HG03039 (cell line): ENCODE data around the gene DPF3.

Experiments
- ATAC-seq: cut with Tn5 transposase; IDR thresholded peaks from one replicate; pipeline ENCODE4 v1.9.1; 2021; ENCODE audit warnings: mild to moderate bottlenecking, moderate library complexity; ENCODE audit not compliant: unreplicated experiment

Gene DPF3

GRCh38 chr14:72845196-72845595 lies 48.7 kb downstream of the DPF3 start:
- no peak for ATAC-seq

GRCh38 chr14:72844524-72844923 lies 49.4 kb downstream of the DPF3 start:
- ATAC-seq, result no peak

- ATAC-seq, result no peak
Observed at GRCh38 chr14:72839753-72840607, 53.9 kb downstream of the DPF3 start.

GRCh38 chr14:72839351-72839750 lies 54.5 kb downstream of the DPF3 start:
- ATAC-seq, result no peak

- no peak for ATAC-seq
Observed at GRCh38 chr14:72836085-72836484, 57.8 kb downstream of the DPF3 start.

GRCh38 chr14:72833174-72833573 lies 60.7 kb downstream of the DPF3 start:
- ATAC-seq, result no peak

GRCh38 chr14:72830786-72831594 lies 62.9 kb downstream of the DPF3 start:
- no peak for ATAC-seq

GRCh38 chr14:72830356-72830755 lies 63.5 kb downstream of the DPF3 start:
- ATAC-seq, result no peak

- no peak for ATAC-seq
Observed at GRCh38 chr14:72828604-72829003, 65.3 kb downstream of the DPF3 start.

GRCh38 chr14:72826039-72826438 lies 67.9 kb downstream of the DPF3 start:
- no peak for ATAC-seq

GRCh38 chr14:72825486-72825885 lies 68.4 kb downstream of the DPF3 start:
- no peak for ATAC-seq

GRCh38 chr14:72824051-72824450 lies 69.8 kb downstream of the DPF3 start:
- ATAC-seq, result no peak

GRCh38 chr14:72822946-72823611 lies 70.8 kb downstream of the DPF3 start:
- no peak for ATAC-seq

GRCh38 chr14:72818998-72819397 lies 74.9 kb downstream of the DPF3 start:
- ATAC-seq, result no peak

- ATAC-seq, result no peak
Observed at GRCh38 chr14:72816287-72816686, 77.6 kb downstream of the DPF3 start.

- ATAC-seq, result no peak
Observed at GRCh38 chr14:72815430-72815829, 78.5 kb downstream of the DPF3 start.

- ATAC-seq, result no peak
Observed at GRCh38 chr14:72812292-72812851, 81.5 kb downstream of the DPF3 start.

- ATAC-seq, result no peak
Observed at GRCh38 chr14:72810201-72810600, 83.7 kb downstream of the DPF3 start.

- no peak for ATAC-seq
Observed at GRCh38 chr14:72809063-72809462, 84.8 kb downstream of the DPF3 start.

GRCh38 chr14:72808564-72808963 lies 85.3 kb downstream of the DPF3 start:
- ATAC-seq, result no peak

- no peak for ATAC-seq
Observed at GRCh38 chr14:72802588-72802946, 91.3 kb downstream of the DPF3 start.
